ENCODE measurements around the gene AP3B1. TPM values are rescaled to one million over a fixed set of nuclear protein-coding genes. Genes with fewer than 3 reads are reported as not detected.

Gene AP3B1
- total and polyA plus RNA-seq, 2 of the 8 experiments (the other 6 are each of a cell fraction or from before 2014, with no cell fraction given), result 45.8 to 48.3 TPM

GRCh38 chr5:78215972-78216371 lies 78.5 kb downstream of the AP3B1 start (continued):
- TF ChIP-seq ATF2 (IDR thresholded peaks at IDR 0.05; ENCODE audit: low read length), result no peak
- no peak for TF ChIP-seq GTF2F1 (IDR thresholded peaks at IDR 0.05; ENCODE audit: borderline replicate concordance, low read depth, low read length)
- TF ChIP-seq BRCA1 (IDR thresholded peaks at IDR 0.05; ENCODE audit: low read depth, low read length), result no peak
- TF ChIP-seq NANOG (IDR thresholded peaks at IDR 0.05; ENCODE audit: insufficient read depth, low read depth, low read length, poor library complexity, severe bottlenecking), result no peak
- no peak for TF ChIP-seq JUN (IDR thresholded peaks at IDR 0.05; ENCODE audit: low read depth, low read length)
- no peak for TF ChIP-seq ASH2L (IDR thresholded peaks at IDR 0.05; ENCODE audit: low read length)
- TF ChIP-seq SP1 (IDR thresholded peaks at IDR 0.05; ENCODE audit: low read depth, low read length), result no peak
- no peak for TF ChIP-seq CTBP2 (IDR thresholded peaks at IDR 0.05; ENCODE audit: borderline replicate concordance, insufficient read depth, insufficient read length, low read length)
- TF ChIP-seq CBX8 (IDR thresholded peaks at IDR 0.05; ENCODE audit: borderline replicate concordance, low read depth, low read length), result no peak

Data from H1 (cell line).